Activated CD8-positive, alpha-beta T cell treated with anti-CD3 and anti-CD28 coated beads for 36 hours (primary cell): Measurements from ENCODE around the gene F13B. TPM values are rescaled to one million over a fixed set of nuclear protein-coding genes. Genes with fewer than 3 reads are reported as not detected.
"Not testable (repeated sequence)": the region's sequence is repeated elsewhere in the genome, so short reads cannot be mapped to it uniquely, and the experiment has no call there.

Source experiments
- ATAC-seq: fragments of 200-7000 bp; cut with Tn5 transposase; one replicate; pipeline ENCODE4 v1.10.0; 2021; ENCODE audit warnings: mild to moderate bottlenecking, moderate library complexity
- CTCF ChIA-PET: fragments of 350-600 bp; sonication (Branson Sonifier 250); formaldehyde crosslinking; loops from one replicate; lab custom pipeline; 2021; ENCODE audit warnings: antibody characterized with exemption; lab: Charles Lee
- POLR2A ChIA-PET: fragments of 350-600 bp; sonication (Branson Sonifier 250); formaldehyde crosslinking; loops from one replicate; lab custom pipeline; 2021; ENCODE audit warnings: antibody characterized with exemption; lab: Charles Lee
- DNase-seq: peaks from one replicate; pipeline ENCODE4 v3.0.0-alpha.2; 2020
- H3K27ac Mint-ChIP-seq: one replicate; pipeline ENCODE4 v1.8.0; 2021; ENCODE audit warnings: mild to moderate bottlenecking, mixed read lengths
- H3K27me3 Mint-ChIP-seq: one replicate; pipeline ENCODE4 v1.8.0; 2021; ENCODE audit warnings: mixed read lengths
- H3K36me3 Mint-ChIP-seq: one replicate; pipeline ENCODE4 v1.8.0; 2021; ENCODE audit warnings: low read depth, mixed read lengths
- H3K4me1 Mint-ChIP-seq: one replicate; pipeline ENCODE4 v1.8.0; 2021; ENCODE audit warnings: low read depth, mixed read lengths
- H3K4me3 Mint-ChIP-seq: one replicate; pipeline ENCODE4 v1.8.0; 2021; ENCODE audit warnings: mild to moderate bottlenecking, moderate library complexity, mixed read lengths
- H3K9me3 Mint-ChIP-seq: one replicate; pipeline ENCODE4 v1.8.0; 2021; ENCODE audit warnings: mixed read lengths
- intact Hi-C: fragments of 100-400 bp; cut with micrococcal nuclease; formaldehyde crosslinking; loops from one replicate; pipeline ENCODE4 v1.10.0; 2022
- total RNA-seq, 2 experiments: library from RNA; stranded (reverse); gene quantifications; one replicate each; pipeline ENCODE4 v1.2.3, GENCODE V29; 2021
- TF ChIP-seq, protein P1 (sequence below): fragments of 200-600 bp; IDR thresholded peaks from one replicate; pipeline ENCODE4 v1.8.0; 2022; ENCODE audit warnings: antibody characterized with exemption, mild to moderate bottlenecking

F13B gene
- total RNA-seq, 2 experiments from 2014 or later, result not detected

DNA sequence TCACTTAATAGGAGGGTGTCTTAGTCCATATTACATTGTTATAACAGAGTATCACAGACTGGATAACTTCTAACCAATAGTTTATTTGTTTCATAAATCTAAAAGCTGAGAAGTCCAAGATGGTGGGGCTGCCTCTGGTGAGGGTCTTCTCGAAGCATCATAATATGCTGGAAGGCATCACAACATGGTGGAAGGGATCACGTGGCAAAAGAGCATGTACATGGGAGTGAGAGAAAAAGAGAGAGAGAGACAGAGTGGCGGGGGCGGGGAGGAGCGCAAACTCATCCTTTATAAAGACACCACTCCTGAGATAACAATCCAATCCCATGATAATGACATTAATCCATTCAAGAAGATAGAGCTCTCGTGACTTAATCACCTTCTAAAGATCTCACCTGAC is 58.2 kb downstream of the F13B start:
- H3K27ac Mint-ChIP-seq, result no peak overlapping the region
- peaks cover 2% of the 10 kb centered on the region for H3K9me3 Mint-ChIP-seq
- DNase-seq (no peak), ATAC-seq (no peak)
- ChIA-PET POLR2A (interaction anchor here (1.0 kb wide), 1 partner anchor 14 kb away, joined by 3 read pairs; no protein-coding TSS in a partner anchor), CTCF (no interaction called here)
- TF ChIP-seq, protein P1, sequence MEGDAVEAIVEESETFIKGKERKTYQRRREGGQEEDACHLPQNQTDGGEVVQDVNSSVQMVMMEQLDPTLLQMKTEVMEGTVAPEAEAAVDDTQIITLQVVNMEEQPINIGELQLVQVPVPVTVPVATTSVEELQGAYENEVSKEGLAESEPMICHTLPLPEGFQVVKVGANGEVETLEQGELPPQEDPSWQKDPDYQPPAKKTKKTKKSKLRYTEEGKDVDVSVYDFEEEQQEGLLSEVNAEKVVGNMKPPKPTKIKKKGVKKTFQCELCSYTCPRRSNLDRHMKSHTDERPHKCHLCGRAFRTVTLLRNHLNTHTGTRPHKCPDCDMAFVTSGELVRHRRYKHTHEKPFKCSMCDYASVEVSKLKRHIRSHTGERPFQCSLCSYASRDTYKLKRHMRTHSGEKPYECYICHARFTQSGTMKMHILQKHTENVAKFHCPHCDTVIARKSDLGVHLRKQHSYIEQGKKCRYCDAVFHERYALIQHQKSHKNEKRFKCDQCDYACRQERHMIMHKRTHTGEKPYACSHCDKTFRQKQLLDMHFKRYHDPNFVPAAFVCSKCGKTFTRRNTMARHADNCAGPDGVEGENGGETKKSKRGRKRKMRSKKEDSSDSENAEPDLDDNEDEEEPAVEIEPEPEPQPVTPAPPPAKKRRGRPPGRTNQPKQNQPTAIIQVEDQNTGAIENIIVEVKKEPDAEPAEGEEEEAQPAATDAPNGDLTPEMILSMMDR, result no peak
- H3K4me3 Mint-ChIP-seq, result no peak overlapping the region
- no peaks in the 10 kb centered on the region for H3K36me3 Mint-ChIP-seq
- H3K4me1 Mint-ChIP-seq, result no peaks in the 10 kb centered on the region
- intact Hi-C loops, result no loop called here
- no peaks in the 10 kb centered on the region for H3K27me3 Mint-ChIP-seq

DNA sequence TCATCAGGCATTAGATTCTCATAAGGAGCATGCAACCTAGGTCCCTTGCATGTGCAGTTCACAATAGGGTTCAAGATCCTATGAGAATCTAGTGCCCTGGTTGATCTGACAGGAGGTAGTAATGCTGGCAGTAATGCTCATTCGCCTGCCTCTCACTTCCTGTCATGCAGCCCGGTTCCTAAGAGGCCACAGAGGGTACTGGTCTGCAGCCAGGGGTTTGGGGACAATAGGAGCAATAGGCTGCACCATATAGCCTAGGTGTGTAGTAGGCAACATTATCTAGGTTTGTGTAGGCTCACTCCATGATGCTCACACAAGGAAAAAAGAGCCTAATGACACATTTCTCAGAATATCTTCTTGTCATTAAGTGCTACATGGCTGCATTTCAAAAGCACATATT is 63.9 kb downstream of the F13B start:
- ChIA-PET CTCF (interaction anchor here (0.6 kb wide), 1 partner anchor 333 kb away, joined by 3 read pairs; no protein-coding TSS in a partner anchor), POLR2A (no interaction called here)
- H3K4me1 Mint-ChIP-seq, result no peaks in the 10 kb centered on the region
- H3K4me3 Mint-ChIP-seq, result no peak overlapping the region
- TF ChIP-seq, protein P1, result no peak
- H3K36me3 Mint-ChIP-seq, result no peaks in the 10 kb centered on the region
- intact Hi-C loops, result no loop called here
- no peaks in the 10 kb centered on the region for H3K27me3 Mint-ChIP-seq
- ATAC-seq (no peak), DNase-seq (no peak)
- no peaks in the 10 kb centered on the region for H3K9me3 Mint-ChIP-seq
- no peak overlapping the region for H3K27ac Mint-ChIP-seq

DNA sequence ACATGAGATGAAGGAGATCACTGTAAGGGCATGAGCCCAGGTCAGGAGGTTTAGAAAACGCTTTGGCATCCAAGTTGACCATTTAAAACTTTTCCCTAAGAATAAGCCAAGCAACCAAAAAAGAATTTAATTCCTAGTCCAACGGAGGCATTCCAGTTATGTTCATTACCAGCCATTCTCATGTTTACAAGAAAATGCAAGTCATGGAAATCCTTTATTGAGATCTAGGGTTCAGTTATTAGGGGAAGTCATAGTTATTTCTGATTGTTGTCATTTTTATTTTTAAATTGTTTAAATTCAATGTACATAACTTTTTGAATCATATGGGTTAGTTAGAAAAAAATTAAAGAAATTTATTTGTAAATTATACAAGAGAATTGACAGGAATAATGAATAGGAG is 65.2 kb downstream of the F13B start:
- ChIA-PET POLR2A (no interaction called here), CTCF (no interaction called here)
- H3K9me3 Mint-ChIP-seq, result no peaks in the 10 kb centered on the region
- no peaks in the 10 kb centered on the region for H3K27me3 Mint-ChIP-seq
- H3K27ac Mint-ChIP-seq, result no peak overlapping the region
- intact Hi-C loops, result no loop called here
- DNase-seq, result no peak
- no peaks in the 10 kb centered on the region for H3K36me3 Mint-ChIP-seq
- H3K4me3 Mint-ChIP-seq, result no peak overlapping the region
- H3K4me1 Mint-ChIP-seq, result no peaks in the 10 kb centered on the region
- no peak for ATAC-seq
- TF ChIP-seq, protein P1, result no peak

DNA sequence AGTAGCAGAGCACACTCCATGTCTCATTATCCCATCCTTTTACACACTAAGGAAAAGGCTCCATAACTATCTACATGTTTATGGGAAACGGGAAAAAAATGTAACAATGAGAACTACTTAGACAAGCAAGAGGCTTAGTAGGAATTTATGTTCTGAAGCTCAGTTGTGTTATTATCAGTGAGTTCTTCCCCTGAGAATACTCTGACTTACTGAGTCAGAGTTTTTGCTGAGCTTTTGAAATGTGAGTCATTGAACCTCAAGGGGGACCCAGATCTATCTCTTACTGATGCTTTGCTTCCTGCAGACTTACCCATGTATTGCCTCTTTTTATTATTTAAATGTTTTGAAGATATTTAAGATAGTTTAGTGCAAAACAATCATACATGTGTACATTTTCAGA is 69.6 kb downstream of the F13B start:
- peaks cover 3% of the 10 kb centered on the region for H3K27me3 Mint-ChIP-seq
- H3K36me3 Mint-ChIP-seq, result no peaks in the 10 kb centered on the region
- ChIA-PET CTCF (interaction anchor here (1.5 kb wide), 1 partner anchor 9 kb away, joined by 3 read pairs; no protein-coding TSS in a partner anchor), POLR2A (no interaction called here)
- ATAC-seq (no peak), DNase-seq (no peak)
- TF ChIP-seq, protein P1, result no peak
- H3K4me1 Mint-ChIP-seq, result no peaks in the 10 kb centered on the region
- H3K27ac Mint-ChIP-seq, result no peak overlapping the region
- H3K4me3 Mint-ChIP-seq, result no peak overlapping the region
- no peaks in the 10 kb centered on the region for H3K9me3 Mint-ChIP-seq
- intact Hi-C loops, result no loop called here

DNA sequence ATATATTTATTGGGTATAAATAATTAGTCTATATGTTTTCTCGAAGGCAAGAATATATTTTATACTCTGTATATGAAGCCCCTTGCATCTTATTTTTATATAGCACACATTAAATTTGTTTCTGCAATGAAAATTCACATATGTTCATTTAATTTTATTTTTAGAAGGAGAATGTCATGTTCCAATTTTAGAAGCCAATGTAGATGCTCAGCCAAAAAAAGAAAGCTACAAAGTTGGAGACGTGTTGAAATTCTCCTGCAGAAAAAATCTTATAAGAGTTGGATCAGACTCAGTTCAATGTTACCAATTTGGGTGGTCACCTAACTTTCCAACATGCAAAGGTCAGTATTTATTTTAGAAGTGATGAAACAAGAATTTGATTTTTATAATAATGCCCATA is 73.1 kb downstream of the F13B start:
- CTCF ChIA-PET, result interaction anchor here (0.6 kb wide), 1 partner anchor 368 kb away, joined by 3 read pairs; no protein-coding TSS in a partner anchor
- H3K27ac Mint-ChIP-seq, result no peak overlapping the region
- H3K36me3 Mint-ChIP-seq, result no peaks in the 10 kb centered on the region
- TF ChIP-seq, protein P1, result no peak
- intact Hi-C loops, result no loop called here
- no peak overlapping the region for H3K4me3 Mint-ChIP-seq
- H3K9me3 Mint-ChIP-seq, result no peaks in the 10 kb centered on the region
- no peaks in the 10 kb centered on the region for H3K4me1 Mint-ChIP-seq
- ATAC-seq (no peak), DNase-seq (no peak)
- peaks cover 5% of the 10 kb centered on the region for H3K27me3 Mint-ChIP-seq
- POLR2A ChIA-PET, result no interaction called here

- intact Hi-C loops, H3K4me1 Mint-ChIP-seq, H3K4me3 Mint-ChIP-seq, H3K9me3 Mint-ChIP-seq, CTCF ChIA-PET, H3K27ac Mint-ChIP-seq, DNase-seq, POLR2A ChIA-PET, ATAC-seq, H3K36me3 Mint-ChIP-seq, H3K27me3 Mint-ChIP-seq: not testable (repeated sequence)
Measured at GRCh38 chr1:196991919-196992651, 75.0 kb downstream of the F13B start.
